ENCODE data around the gene ECI2. TPM values are rescaled to one million over a fixed set of nuclear protein-coding genes. Genes with fewer than 3 reads are reported as not detected.
"Not testable (repeated sequence)": the region's sequence is repeated elsewhere in the genome, so short reads cannot be mapped to it uniquely, and the experiment has no call there.

Gene ECI2
- total RNA-seq, 1 experiment from 2014 or later = 19.7 TPM

DNA sequence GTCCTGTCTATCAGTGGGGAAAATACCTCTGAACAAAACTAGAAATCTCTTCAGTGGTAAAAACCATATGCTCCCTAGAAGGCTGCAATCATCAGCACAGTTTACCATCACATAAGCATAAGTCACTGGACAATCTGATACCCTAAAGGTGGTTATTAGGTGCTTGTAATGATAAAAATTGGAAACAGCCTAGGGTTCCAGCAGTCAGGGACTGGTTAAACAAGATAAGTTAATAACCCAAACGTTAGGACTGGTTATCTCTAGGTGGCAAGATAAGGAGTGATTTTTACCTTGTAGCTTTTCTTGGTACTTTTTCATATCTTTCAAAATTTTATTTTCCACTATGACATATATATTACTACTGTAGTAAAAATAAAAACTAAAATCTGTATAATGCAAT is 11.0 kb downstream of the ECI2 start:
- H3K36me3 Mint-ChIP-seq (ENCODE audit: insufficient read depth, unreplicated experiment) = no peaks in the 10 kb centered on the region
- no peak overlapping the region for H3K27ac Mint-ChIP-seq (ENCODE audit: unreplicated experiment)
- H3K27me3 Mint-ChIP-seq (ENCODE audit: unreplicated experiment) = no peaks in the 10 kb centered on the region
- H3K9me3 Mint-ChIP-seq (ENCODE audit: low read depth, unreplicated experiment) = no peaks in the 10 kb centered on the region
- no peak overlapping the region for H3K4me3 Mint-ChIP-seq (ENCODE audit: low read depth, unreplicated experiment)
- BruUV-seq (replicated peaks) = no TSS peak
- no peak for DNase-seq
- peaks cover 19% of the 10 kb centered on the region for H3K4me1 Mint-ChIP-seq (ENCODE audit: low read depth, unreplicated experiment)
- CTCF ChIA-PET = no interaction called here
- TF ChIP-seq, protein P1, sequence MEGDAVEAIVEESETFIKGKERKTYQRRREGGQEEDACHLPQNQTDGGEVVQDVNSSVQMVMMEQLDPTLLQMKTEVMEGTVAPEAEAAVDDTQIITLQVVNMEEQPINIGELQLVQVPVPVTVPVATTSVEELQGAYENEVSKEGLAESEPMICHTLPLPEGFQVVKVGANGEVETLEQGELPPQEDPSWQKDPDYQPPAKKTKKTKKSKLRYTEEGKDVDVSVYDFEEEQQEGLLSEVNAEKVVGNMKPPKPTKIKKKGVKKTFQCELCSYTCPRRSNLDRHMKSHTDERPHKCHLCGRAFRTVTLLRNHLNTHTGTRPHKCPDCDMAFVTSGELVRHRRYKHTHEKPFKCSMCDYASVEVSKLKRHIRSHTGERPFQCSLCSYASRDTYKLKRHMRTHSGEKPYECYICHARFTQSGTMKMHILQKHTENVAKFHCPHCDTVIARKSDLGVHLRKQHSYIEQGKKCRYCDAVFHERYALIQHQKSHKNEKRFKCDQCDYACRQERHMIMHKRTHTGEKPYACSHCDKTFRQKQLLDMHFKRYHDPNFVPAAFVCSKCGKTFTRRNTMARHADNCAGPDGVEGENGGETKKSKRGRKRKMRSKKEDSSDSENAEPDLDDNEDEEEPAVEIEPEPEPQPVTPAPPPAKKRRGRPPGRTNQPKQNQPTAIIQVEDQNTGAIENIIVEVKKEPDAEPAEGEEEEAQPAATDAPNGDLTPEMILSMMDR (IDR thresholded peaks at IDR 0.05; ENCODE audit: unreplicated experiment) = no peak
- intact Hi-C loops (cut with micrococcal nuclease; ENCODE audit: unreplicated experiment) = no loop called here

DNA sequence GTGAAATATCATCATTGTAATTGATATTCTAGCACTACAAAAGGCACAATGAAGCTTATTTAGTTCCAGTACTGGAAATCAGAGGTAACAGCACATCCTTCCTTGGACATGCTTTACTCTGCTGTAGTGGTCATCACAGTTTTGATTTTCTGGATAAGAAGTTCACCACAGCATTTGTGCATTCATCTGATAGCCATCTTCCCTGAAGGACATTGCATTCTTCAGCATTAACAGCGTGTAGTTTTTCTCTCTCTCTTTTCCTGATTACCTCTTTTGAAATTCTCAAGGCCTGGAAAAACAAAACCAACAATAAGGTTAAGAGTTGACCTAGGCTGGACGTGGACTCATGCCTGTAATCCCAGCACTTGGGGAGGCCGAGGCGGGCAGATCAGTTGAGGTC is 19.6 kb downstream of the ECI2 start:
- no TSS peak for BruUV-seq (replicated peaks)
- H3K9me3 Mint-ChIP-seq (ENCODE audit: low read depth, unreplicated experiment) = peaks cover 7% of the 10 kb centered on the region
- intact Hi-C loops (cut with micrococcal nuclease; ENCODE audit: unreplicated experiment) = no loop called here
- no peaks in the 10 kb centered on the region for H3K27me3 Mint-ChIP-seq (ENCODE audit: unreplicated experiment)
- no peaks in the 10 kb centered on the region for H3K36me3 Mint-ChIP-seq (ENCODE audit: insufficient read depth, unreplicated experiment)
- TF ChIP-seq, protein P1 (IDR thresholded peaks at IDR 0.05; ENCODE audit: unreplicated experiment) = no peak
- DNase-seq = no peak
- H3K27ac Mint-ChIP-seq (ENCODE audit: unreplicated experiment) = no peak overlapping the region
- peaks cover 3% of the 10 kb centered on the region for H3K4me1 Mint-ChIP-seq (ENCODE audit: low read depth, unreplicated experiment)
- H3K4me3 Mint-ChIP-seq (ENCODE audit: low read depth, unreplicated experiment) = no peak overlapping the region
- CTCF ChIA-PET = no interaction called here

DNA sequence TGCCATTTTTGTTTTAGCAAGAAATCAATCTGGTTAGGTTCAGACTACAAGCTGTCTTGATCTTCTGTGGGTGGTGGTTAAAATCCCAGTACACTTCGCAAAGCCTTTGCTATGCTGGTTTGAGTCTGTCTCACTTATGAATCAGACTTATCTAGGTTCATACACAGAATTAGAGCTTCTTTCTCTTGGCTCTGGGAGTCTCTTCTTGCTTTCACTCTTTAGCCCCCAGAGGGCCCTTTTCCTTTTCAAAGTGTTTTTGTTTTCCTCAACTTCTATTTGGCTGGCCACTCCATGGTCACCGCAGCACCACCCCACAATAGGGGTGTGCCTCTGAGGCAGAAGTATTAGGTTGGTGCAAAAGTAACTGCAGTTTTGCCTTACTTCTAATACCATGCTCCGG is 21.3 kb downstream of the ECI2 start:
- no TSS peak for BruUV-seq (replicated peaks)
- TF ChIP-seq, protein P1 (IDR thresholded peaks at IDR 0.05; ENCODE audit: unreplicated experiment) = no peak
- H3K27ac Mint-ChIP-seq (ENCODE audit: unreplicated experiment) = no peak overlapping the region
- intact Hi-C loops (cut with micrococcal nuclease; ENCODE audit: unreplicated experiment) = no loop called here
- H3K27me3 Mint-ChIP-seq (ENCODE audit: unreplicated experiment) = no peaks in the 10 kb centered on the region
- CTCF ChIA-PET = no interaction called here
- no peak for DNase-seq
- H3K4me3 Mint-ChIP-seq (ENCODE audit: low read depth, unreplicated experiment) = no peak overlapping the region
- H3K4me1 Mint-ChIP-seq (ENCODE audit: low read depth, unreplicated experiment) = peaks cover 8% of the 10 kb centered on the region
- H3K36me3 Mint-ChIP-seq (ENCODE audit: insufficient read depth, unreplicated experiment) = no peaks in the 10 kb centered on the region
- H3K9me3 Mint-ChIP-seq (ENCODE audit: low read depth, unreplicated experiment) = peaks cover 7% of the 10 kb centered on the region

DNA sequence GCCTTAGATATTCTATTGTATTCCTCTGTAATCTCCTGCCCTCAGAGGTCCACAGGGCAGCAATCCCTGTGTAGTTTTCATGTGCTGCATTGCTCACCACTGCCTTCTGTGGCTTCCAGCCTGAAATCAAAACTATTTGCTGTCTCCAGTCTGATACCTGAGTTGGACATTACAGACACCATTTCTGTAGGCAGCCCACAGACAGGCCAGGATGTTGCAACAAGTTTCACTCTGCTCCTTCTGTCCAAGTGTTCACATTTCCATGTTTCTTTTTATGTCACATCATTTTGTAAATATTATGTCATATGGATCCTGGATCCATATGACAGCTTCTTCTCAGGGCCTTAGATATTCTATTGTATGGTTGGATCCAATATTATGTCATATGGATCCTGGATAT is 21.7 kb downstream of the ECI2 start:
- no TSS peak for BruUV-seq (replicated peaks)
- Mint-ChIP-seq H3K27me3 (ENCODE audit: unreplicated experiment) (no peaks in the 10 kb centered on the region), H3K9me3 (ENCODE audit: low read depth, unreplicated experiment) (peaks cover 7% of the 10 kb centered on the region), H3K36me3 (ENCODE audit: insufficient read depth, unreplicated experiment) (no peaks in the 10 kb centered on the region), H3K27ac (ENCODE audit: unreplicated experiment) (no peak overlapping the region), H3K4me3 (ENCODE audit: low read depth, unreplicated experiment) (no peak overlapping the region), H3K4me1 (ENCODE audit: low read depth, unreplicated experiment) (peaks cover 8% of the 10 kb centered on the region)
- TF ChIP-seq, protein P1 (IDR thresholded peaks at IDR 0.05; ENCODE audit: unreplicated experiment) = no peak
- intact Hi-C loops (cut with micrococcal nuclease; ENCODE audit: unreplicated experiment) = no loop called here
- CTCF ChIA-PET = no interaction called here
- no peak for DNase-seq

DNA sequence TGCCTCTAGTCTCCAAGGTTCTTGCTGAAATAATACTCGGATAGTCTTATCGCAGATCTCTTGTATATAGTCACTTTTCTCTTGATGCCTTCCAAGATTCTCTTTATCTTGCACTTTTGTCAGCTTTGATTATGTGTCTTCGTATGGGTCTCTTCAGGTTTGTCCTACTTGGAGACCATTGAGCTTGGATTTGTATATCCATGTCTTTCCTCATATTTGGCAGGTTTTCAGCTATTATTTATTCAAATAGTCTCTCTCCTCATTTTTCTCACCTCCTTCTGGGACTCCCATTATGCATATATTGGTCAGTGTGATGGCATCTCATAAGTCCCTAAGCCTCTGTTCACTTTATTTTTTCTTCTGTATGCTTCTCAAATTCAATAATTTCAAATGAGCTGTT is 23.0 kb downstream of the ECI2 start:
- DNase-seq = no peak
- peaks cover 15% of the 10 kb centered on the region for H3K4me1 Mint-ChIP-seq (ENCODE audit: low read depth, unreplicated experiment)
- CTCF ChIA-PET = no interaction called here
- H3K27ac Mint-ChIP-seq (ENCODE audit: unreplicated experiment) = no peak overlapping the region
- no peaks in the 10 kb centered on the region for H3K27me3 Mint-ChIP-seq (ENCODE audit: unreplicated experiment)
- peaks cover 7% of the 10 kb centered on the region for H3K9me3 Mint-ChIP-seq (ENCODE audit: low read depth, unreplicated experiment)
- TF ChIP-seq, protein P1 (IDR thresholded peaks at IDR 0.05; ENCODE audit: unreplicated experiment) = no peak
- no peaks in the 10 kb centered on the region for H3K36me3 Mint-ChIP-seq (ENCODE audit: insufficient read depth, unreplicated experiment)
- intact Hi-C loops (cut with micrococcal nuclease; ENCODE audit: unreplicated experiment) = no loop called here
- no TSS peak for BruUV-seq (replicated peaks)
- no peak overlapping the region for H3K4me3 Mint-ChIP-seq (ENCODE audit: low read depth, unreplicated experiment)

DNA sequence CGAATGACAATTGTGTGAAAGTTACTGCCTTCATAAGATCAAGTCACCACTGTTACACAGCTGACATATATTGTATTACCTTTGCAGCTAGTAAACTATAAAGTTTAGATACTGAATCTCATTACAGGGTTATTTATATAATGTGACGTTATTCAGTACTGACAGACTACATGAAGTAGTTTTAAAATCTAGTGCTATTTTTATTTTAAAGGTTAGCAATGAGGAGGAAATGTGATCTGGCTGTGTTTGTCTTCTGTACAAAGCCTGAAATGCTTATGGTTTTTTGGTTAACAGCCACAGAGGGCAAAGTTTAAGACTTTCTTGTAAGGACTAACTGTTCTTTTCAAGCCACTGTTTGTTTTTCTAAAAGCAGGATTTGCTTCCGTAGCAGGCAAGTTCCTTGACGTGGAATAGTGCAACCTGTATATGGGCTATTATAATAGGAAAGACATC is 26.0 kb downstream of the ECI2 start:
- not testable (repeated sequence) for H3K36me3 Mint-ChIP-seq (ENCODE audit: insufficient read depth, unreplicated experiment); DNase-seq

More for the DNA sequence above, 26.0 kb downstream of the ECI2 start:
- H3K4me1 Mint-ChIP-seq (ENCODE audit: low read depth, unreplicated experiment) = peaks cover 37% of the 10 kb centered on the region
- H3K9me3 Mint-ChIP-seq (ENCODE audit: low read depth, unreplicated experiment); intact Hi-C loops (cut with micrococcal nuclease; ENCODE audit: unreplicated experiment); CTCF ChIA-PET; H3K4me3 Mint-ChIP-seq (ENCODE audit: low read depth, unreplicated experiment); H3K27me3 Mint-ChIP-seq (ENCODE audit: unreplicated experiment); H3K27ac Mint-ChIP-seq (ENCODE audit: unreplicated experiment); BruUV-seq (replicated peaks): not testable (repeated sequence)
